HUES64 (cell line): ENCODE measurements around the gene DEK.
"Not testable (repeated sequence)": the region's sequence is repeated elsewhere in the genome, so short reads cannot be mapped to it uniquely, and the experiment has no call there.

Experiments
- H3K27ac ChIP-seq: 2 replicates; pipeline ENCODE4 v1.7.0; 2013; ENCODE audit warnings: low read depth, low read length, inconsistent platforms
- H3K27me3 ChIP-seq: 2 replicates; pipeline ENCODE4 v1.6.1; 2013; ENCODE audit warnings: mild to moderate bottlenecking, low read length; ENCODE audit not compliant: insufficient read depth
- H3K36me3 ChIP-seq: 2 replicates; pipeline ENCODE4 v1.6.1; 2013; ENCODE audit warnings: mild to moderate bottlenecking, low read length; ENCODE audit not compliant: insufficient read depth
- H3K4me1 ChIP-seq: 2 replicates; pipeline ENCODE4 v1.6.1; 2013; ENCODE audit warnings: mild to moderate bottlenecking, low read length, moderate library complexity; ENCODE audit not compliant: insufficient read depth
- H3K4me3 ChIP-seq: 2 replicates; pipeline ENCODE4 v1.5.1; 2013; ENCODE audit warnings: mild to moderate bottlenecking, low read length, moderate library complexity
- H3K9ac ChIP-seq: 2 replicates; pipeline ENCODE4 v1.6.1; 2013; ENCODE audit warnings: mild to moderate bottlenecking, low read depth, low read length
- H3K9me3 ChIP-seq: 2 replicates; pipeline ENCODE4 v1.6.1; 2013; ENCODE audit warnings: low read depth, low read length; ENCODE audit not compliant: insufficient read depth
- WGBS: fragments of 150-250, 120-280 bp; methylation state at CpG from one replicate; pipeline ENCODE4 v1.1.7; 2013; ENCODE audit warnings: missing lambda C conversion rate; 5-methylcytosine and 5-hydroxymethylcytosine counted together

The DEK gene

GRCh38 chr6:18189196-18189595, 75.1 kb downstream of the DEK start:
- Histone ChIP-seq H3K4me3 (no peak overlapping the region), H3K4me1 (peaks cover 23% of the 10 kb centered on the region), H3K36me3 (no peaks in the 10 kb centered on the region), H3K9me3 (no peaks in the 10 kb centered on the region), H3K27ac (no peak overlapping the region), H3K27me3 (no peaks in the 10 kb centered on the region), H3K9ac (no peak overlapping the region)
- WGBS = 98% methylated on average over 2 of the region's 2 CpGs

- WGBS = 90% methylated on average over 10 of the region's 10 CpGs
- no peaks in the 10 kb centered on the region for H3K36me3 ChIP-seq
- no peak overlapping the region for H3K27ac ChIP-seq
- H3K27me3 ChIP-seq = no peaks in the 10 kb centered on the region
- no peaks in the 10 kb centered on the region for H3K9me3 ChIP-seq
- H3K4me1 ChIP-seq = peaks cover 23% of the 10 kb centered on the region
- H3K9ac ChIP-seq = no peak overlapping the region
- H3K4me3 ChIP-seq = no peak overlapping the region
Observed at GRCh38 chr6:18187701-18188100, 76.6 kb downstream of the DEK start.

GRCh38 chr6:18186540-18187250, 77.6 kb downstream of the DEK start:
- Histone ChIP-seq H3K36me3 (no peaks in the 10 kb centered on the region), H3K9ac (peak overlapping the region; percentile 36; the same call in 1 of the 2 replicates), H3K9me3 (no peaks in the 10 kb centered on the region), H3K27ac (peak overlapping the region; percentile 86), H3K4me3 (no peak overlapping the region), H3K4me1 (peaks cover 28% of the 10 kb centered on the region), H3K27me3 (no peaks in the 10 kb centered on the region)
- 80% methylated on average over 4 of the region's 4 CpGs for WGBS

- no peaks in the 10 kb centered on the region for H3K27me3 ChIP-seq
- no peak overlapping the region for H3K4me3 ChIP-seq
- H3K9ac ChIP-seq = peak overlapping the region; percentile 36; the same call in 1 of the 2 replicates
- no peaks in the 10 kb centered on the region for H3K9me3 ChIP-seq
- WGBS = 43% methylated on average over 2 of the region's 2 CpGs
- peaks cover 29% of the 10 kb centered on the region for H3K4me1 ChIP-seq
- H3K27ac ChIP-seq = peak overlapping the region; percentile 86
- no peaks in the 10 kb centered on the region for H3K36me3 ChIP-seq
Observed at GRCh38 chr6:18186033-18186432, 78.3 kb downstream of the DEK start.

- Histone ChIP-seq H3K4me3 (no peak overlapping the region), H3K9me3 (no peaks in the 10 kb centered on the region), H3K27me3 (no peaks in the 10 kb centered on the region), H3K9ac (peak overlapping the region; percentile 36; the same call in 1 of the 2 replicates), H3K27ac (peak overlapping the region; percentile 86), H3K4me1 (peaks cover 29% of the 10 kb centered on the region), H3K36me3 (no peaks in the 10 kb centered on the region)
- WGBS = 25% methylated on average over 1 of the region's 1 CpG
Observed at GRCh38 chr6:18185624-18186023, 78.7 kb downstream of the DEK start.

GRCh38 chr6:18183766-18184165, 80.6 kb downstream of the DEK start:
- H3K9me3 ChIP-seq = no peaks in the 10 kb centered on the region
- no peak overlapping the region for H3K4me3 ChIP-seq
- no peaks in the 10 kb centered on the region for H3K27me3 ChIP-seq
- H3K36me3 ChIP-seq = no peaks in the 10 kb centered on the region
- H3K9ac ChIP-seq = no peak overlapping the region
- WGBS = 91% methylated on average over 4 of the region's 4 CpGs
- H3K27ac ChIP-seq = no peak overlapping the region
- peaks cover 29% of the 10 kb centered on the region for H3K4me1 ChIP-seq

- 68% methylated on average over 4 of the region's 4 CpGs for WGBS
- Histone ChIP-seq H3K9ac (no peak overlapping the region), H3K4me3 (no peak overlapping the region), H3K4me1 (peaks cover 29% of the 10 kb centered on the region), H3K36me3 (no peaks in the 10 kb centered on the region), H3K9me3 (no peaks in the 10 kb centered on the region), H3K27me3 (no peaks in the 10 kb centered on the region), H3K27ac (no peak overlapping the region)
Observed at GRCh38 chr6:18182568-18182967, 81.8 kb downstream of the DEK start.

- no peaks in the 10 kb centered on the region for H3K9me3 ChIP-seq
- H3K27ac ChIP-seq = no peak overlapping the region
Observed at GRCh38 chr6:18179770-18180356, 84.5 kb downstream of the DEK start.

GRCh38 chr6:18178960-18179615, 85.2 kb downstream of the DEK start:
- no peaks in the 10 kb centered on the region for H3K27me3 ChIP-seq
- WGBS = 97% methylated on average over 3 of the region's 3 CpGs
- H3K27ac ChIP-seq = no peak overlapping the region
- H3K36me3 ChIP-seq = peaks cover 5% of the 10 kb centered on the region; the same call in 1 of the 2 replicates
- no peaks in the 10 kb centered on the region for H3K9me3 ChIP-seq
- no peak overlapping the region for H3K9ac ChIP-seq
- peaks cover 6% of the 10 kb centered on the region; the same call in 1 of the 2 replicates for H3K4me1 ChIP-seq
- no peak overlapping the region for H3K4me3 ChIP-seq

More at GRCh38 chr6:18179770-18180356, 84.5 kb downstream of the DEK start:
- no peaks in the 10 kb centered on the region for H3K27me3 ChIP-seq
- H3K36me3 ChIP-seq = peaks cover under 1% of the 10 kb centered on the region; the same call in 1 of the 2 replicates
- 90% methylated on average over 5 of the region's 5 CpGs for WGBS
- peaks cover 7% of the 10 kb centered on the region; the same call in 1 of the 2 replicates for H3K4me1 ChIP-seq
- H3K9ac ChIP-seq = no peak overlapping the region
- H3K4me3 ChIP-seq = no peak overlapping the region

- no peak overlapping the region for H3K27ac ChIP-seq
- 97% methylated on average over 3 of the region's 4 CpGs for WGBS
Observed at GRCh38 chr6:18177286-18177965, 86.9 kb downstream of the DEK start.

GRCh38 chr6:18176198-18176597, 88.1 kb downstream of the DEK start:
- H3K4me3 ChIP-seq, H3K9me3 ChIP-seq, H3K4me1 ChIP-seq, H3K27ac ChIP-seq, H3K27me3 ChIP-seq, H3K9ac ChIP-seq: not testable (repeated sequence)
- H3K36me3 ChIP-seq = peaks cover 21% of the 10 kb centered on the region
- 96% methylated on average over 4 of the region's 4 CpGs for WGBS

More at GRCh38 chr6:18177286-18177965, 86.9 kb downstream of the DEK start:
- peaks cover 6% of the 10 kb centered on the region; the same call in 1 of the 2 replicates for H3K4me1 ChIP-seq
- no peaks in the 10 kb centered on the region for H3K9me3 ChIP-seq
- H3K36me3 ChIP-seq = peaks cover 8% of the 10 kb centered on the region; the same call in 1 of the 2 replicates
- H3K4me3 ChIP-seq = no peak overlapping the region
- no peaks in the 10 kb centered on the region for H3K27me3 ChIP-seq
- no peak overlapping the region for H3K9ac ChIP-seq
